Hepatocyte (in vitro differentiated cells): Measurements from ENCODE around the gene COMT. TPM values are rescaled to one million over a fixed set of nuclear protein-coding genes. Genes with fewer than 3 reads are reported as not detected.

Source experiments
- DNase-seq: peaks from one replicate; pipeline ENCODE4 v3.0.0-alpha.2; 2016; ENCODE audit warnings: low spot score
- H2AFZ ChIP-seq: fragments of 200-600 bp; sonication (generic); 2 replicates; pipeline ENCODE4 v1.6.0; 2016; ENCODE audit warnings: antibody characterized with exemption, mild to moderate bottlenecking
- H3K27ac ChIP-seq: fragments of 200-600 bp; sonication (generic); 2 replicates; pipeline ENCODE4 v1.5.1; 2016; ENCODE audit warnings: mild to moderate bottlenecking
- H3K27me3 ChIP-seq: fragments of 200-600 bp; sonication (generic); 2 replicates; pipeline ENCODE4 v1.6.1; 2016
- H3K36me3 ChIP-seq: fragments of 200-600 bp; sonication (generic); replicated peaks from 2 replicates; pipeline ENCODE4 v1.5.1; 2016; ENCODE audit warnings: low read depth; ENCODE audit not compliant: insufficient read depth
- H3K4me1 ChIP-seq: fragments of 200-600 bp; sonication (generic); 2 replicates; pipeline ENCODE4 v1.5.1; 2016; ENCODE audit warnings: mild to moderate bottlenecking, moderate library complexity; ENCODE audit not compliant: insufficient read depth
- H3K4me2 ChIP-seq: fragments of 200-600 bp; sonication (generic); 2 replicates; pipeline ENCODE4 v1.6.0; 2016
- H3K4me3 ChIP-seq: fragments of 200-600 bp; sonication (generic); 2 replicates; pipeline ENCODE4 v1.5.1; 2016; ENCODE audit warnings: mild to moderate bottlenecking
- H3K79me2 ChIP-seq: fragments of 200-600 bp; sonication (generic); 2 replicates; pipeline ENCODE4 v1.6.0; 2017; ENCODE audit warnings: mild to moderate bottlenecking
- H3K9me2 ChIP-seq: fragments of 200-600 bp; sonication (generic); replicated peaks from 2 replicates; pipeline ENCODE4 v1.6.0; 2017; ENCODE audit warnings: mild to moderate bottlenecking; ENCODE audit not compliant: insufficient read depth
- H3K9me3 ChIP-seq: fragments of 200-600 bp; sonication (generic); 2 replicates; pipeline ENCODE4 v1.5.1; 2016; ENCODE audit warnings: low read depth, mild to moderate bottlenecking
- H4K20me1 ChIP-seq: fragments of 200-600 bp; sonication (generic); 2 replicates; pipeline ENCODE4 v1.6.0; 2016; ENCODE audit warnings: mild to moderate bottlenecking; ENCODE audit not compliant: insufficient read depth, poor library complexity, severe bottlenecking
- EZH2 ChIP-seq: fragments of 200-600 bp; sonication (generic); IDR thresholded peaks from 2 replicates; pipeline ENCODE4 v1.6.1; 2016; ENCODE audit warnings: antibody characterized with exemption, mild to moderate bottlenecking, borderline replicate concordance
- EZH2phosphoT487 ChIP-seq: fragments of 200-600 bp; sonication (generic); IDR thresholded peaks from one replicate; pipeline ENCODE4 v1.6.1; 2018; ENCODE audit warnings: antibody characterized with exemption, mild to moderate bottlenecking, low read depth, moderate library complexity; ENCODE audit not compliant: unreplicated experiment, severe bottlenecking
- WGBS: methylation state at CpG from one replicate; pipeline ENCODE4 v1.1.6; 2016; ENCODE audit warnings: low lambda C conversion rate; ENCODE audit errors: missing lambda C conversion rate; 5-methylcytosine and 5-hydroxymethylcytosine counted together
- polyA plus RNA-seq: library from polyadenylated mRNA; unstranded; fragments of >200 nt; fragmentation: Nextera tagmentation; extraction: Ambion mirVana; gene quantifications from 2 replicates; pipeline ENCODE4 v1.2.1, GENCODE V29; 2016
- total RNA-seq: library from RNA; depleted of rRNA; stranded (reverse); fragments of >200 nt; gene quantifications from 2 replicates; pipeline ENCODE4 v1.2.3, GENCODE V29; 2014
- TF ChIP-seq, protein P1 (sequence below): fragments of 200-600 bp; sonication (generic); IDR thresholded peaks from 2 replicates; pipeline ENCODE4 v1.5.1; 2016; ENCODE audit warnings: antibody characterized with exemption, mild to moderate bottlenecking; ENCODE audit not compliant: poor library complexity

COMT gene
- total and polyA plus RNA-seq, 2 experiments from 2014 or later = 74.5 to 153 TPM

DNA sequence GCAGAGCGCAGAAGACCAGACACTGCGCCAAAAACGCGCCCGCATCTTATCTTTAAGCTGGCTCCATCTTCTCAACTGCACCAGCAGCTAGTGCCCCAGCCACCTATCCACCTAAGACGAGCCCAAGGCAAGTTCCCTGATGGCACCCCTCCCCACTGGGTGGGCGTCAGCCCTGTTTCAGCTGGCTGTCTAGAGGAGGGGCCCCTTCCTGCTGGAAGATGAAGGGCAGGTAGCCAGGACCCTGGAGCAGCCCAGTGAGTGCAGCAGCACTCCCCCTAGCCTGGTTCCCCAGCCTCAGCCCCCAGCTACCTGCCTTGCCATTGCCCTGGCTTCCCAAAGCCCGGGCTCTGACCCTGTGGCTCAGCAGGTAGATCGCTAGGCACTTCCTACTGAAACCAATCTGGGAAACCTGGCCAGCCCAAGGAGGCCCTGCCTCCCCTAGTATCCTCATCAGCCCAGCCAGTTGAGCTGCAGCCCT is 46.8 kb downstream of the COMT start:
- DNase-seq = no peak
- Histone ChIP-seq H3K4me1 (peaks cover 12% of the 10 kb centered on the region), H3K4me2 (no peak overlapping the region), H3K36me3 (no peaks in the 10 kb centered on the region), H3K4me3 (no peak overlapping the region), H4K20me1 (peaks cover 9% of the 10 kb centered on the region), H2AFZ (no peak overlapping the region), H3K27ac (no peak overlapping the region), H3K9me3 (no peaks in the 10 kb centered on the region), H3K27me3 (no peaks in the 10 kb centered on the region), H3K9me2 (no peaks in the 10 kb centered on the region), H3K79me2 (peaks cover 13% of the 10 kb centered on the region)
- TF ChIP-seq EZH2 (no peak), EZH2phosphoT487 (no peak)
- TF ChIP-seq, protein P1, sequence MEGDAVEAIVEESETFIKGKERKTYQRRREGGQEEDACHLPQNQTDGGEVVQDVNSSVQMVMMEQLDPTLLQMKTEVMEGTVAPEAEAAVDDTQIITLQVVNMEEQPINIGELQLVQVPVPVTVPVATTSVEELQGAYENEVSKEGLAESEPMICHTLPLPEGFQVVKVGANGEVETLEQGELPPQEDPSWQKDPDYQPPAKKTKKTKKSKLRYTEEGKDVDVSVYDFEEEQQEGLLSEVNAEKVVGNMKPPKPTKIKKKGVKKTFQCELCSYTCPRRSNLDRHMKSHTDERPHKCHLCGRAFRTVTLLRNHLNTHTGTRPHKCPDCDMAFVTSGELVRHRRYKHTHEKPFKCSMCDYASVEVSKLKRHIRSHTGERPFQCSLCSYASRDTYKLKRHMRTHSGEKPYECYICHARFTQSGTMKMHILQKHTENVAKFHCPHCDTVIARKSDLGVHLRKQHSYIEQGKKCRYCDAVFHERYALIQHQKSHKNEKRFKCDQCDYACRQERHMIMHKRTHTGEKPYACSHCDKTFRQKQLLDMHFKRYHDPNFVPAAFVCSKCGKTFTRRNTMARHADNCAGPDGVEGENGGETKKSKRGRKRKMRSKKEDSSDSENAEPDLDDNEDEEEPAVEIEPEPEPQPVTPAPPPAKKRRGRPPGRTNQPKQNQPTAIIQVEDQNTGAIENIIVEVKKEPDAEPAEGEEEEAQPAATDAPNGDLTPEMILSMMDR = no peak
- WGBS = 91% methylated on average over 9 of the region's 9 CpGs

DNA sequence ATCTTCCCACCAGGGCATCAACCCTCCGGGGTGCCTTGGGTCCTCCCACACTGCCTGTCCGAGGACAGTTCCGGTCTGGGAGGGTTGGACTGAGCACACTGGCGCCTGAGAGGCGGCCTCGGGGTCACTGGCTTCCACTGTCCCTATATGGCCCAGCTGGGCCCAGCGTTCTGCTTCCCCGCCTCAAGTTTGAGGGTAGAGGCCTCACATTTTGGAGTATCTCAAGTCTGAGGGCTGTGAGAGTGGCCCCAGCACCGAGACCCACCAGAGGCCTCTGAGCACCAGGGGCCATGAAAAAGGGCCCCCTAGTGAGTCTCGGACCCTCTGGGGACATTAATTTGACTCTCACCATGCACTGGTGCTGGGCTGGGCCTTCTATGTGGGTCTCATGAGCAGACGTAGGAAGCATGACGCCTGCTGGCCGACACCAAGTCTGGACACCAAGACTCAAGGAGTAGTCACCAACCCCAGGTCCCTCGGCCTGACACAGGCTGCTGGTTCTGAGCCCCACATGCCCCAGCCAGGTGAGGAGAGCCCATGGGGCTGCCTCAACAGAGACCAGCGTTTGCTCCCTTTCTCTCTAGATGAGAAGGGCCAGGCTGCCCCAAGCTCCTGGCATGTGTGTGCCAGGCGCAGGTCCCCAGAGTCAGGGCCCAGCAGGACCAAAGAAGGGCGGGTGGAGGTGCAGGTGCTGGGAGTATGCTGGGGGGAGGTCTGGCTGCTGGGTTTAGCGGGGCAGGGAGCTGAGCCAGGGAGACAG is 47.6 kb downstream of the COMT start:
- DNase-seq = no peak
- Histone ChIP-seq H3K4me1 (peaks cover 7% of the 10 kb centered on the region), H3K9me2 (no peaks in the 10 kb centered on the region), H3K4me3 (no peak overlapping the region), H3K9me3 (no peaks in the 10 kb centered on the region), H3K4me2 (no peak overlapping the region), H3K27ac (no peak overlapping the region), H3K79me2 (peaks cover 13% of the 10 kb centered on the region), H2AFZ (no peak overlapping the region), H4K20me1 (peaks cover 9% of the 10 kb centered on the region), H3K36me3 (no peaks in the 10 kb centered on the region), H3K27me3 (no peaks in the 10 kb centered on the region)
- 90% methylated on average over 16 of the region's 18 CpGs for WGBS
- no peak for TF ChIP-seq EZH2
- TF ChIP-seq, protein P1 = no peak
- TF ChIP-seq EZH2phosphoT487 = no peak

DNA sequence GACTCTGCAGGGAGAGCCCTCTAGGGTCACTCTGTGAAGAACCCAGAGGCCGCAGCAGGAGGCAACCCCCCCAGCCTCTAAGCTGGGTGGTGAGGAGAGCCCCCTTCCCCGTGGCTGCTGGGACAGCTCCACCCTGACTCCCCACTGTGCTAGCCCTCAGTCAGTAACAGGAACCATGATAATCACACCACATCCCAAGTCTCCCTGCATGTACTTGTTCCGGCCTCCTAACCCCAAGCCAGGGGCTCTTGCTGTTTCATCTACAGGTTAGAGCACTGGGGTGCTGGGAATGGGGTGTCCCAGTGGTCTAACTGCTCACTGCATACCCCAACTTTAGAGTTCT is 48.1 kb downstream of the COMT start:
- 72% methylated on average over 3 of the region's 3 CpGs for WGBS
- TF ChIP-seq, protein P1 = no peak
- TF ChIP-seq EZH2phosphoT487 = no peak
- TF ChIP-seq EZH2 = no peak
- peaks cover 9% of the 10 kb centered on the region for H4K20me1 ChIP-seq
- no peak overlapping the region for H3K4me2 ChIP-seq
- H3K9me3 ChIP-seq = no peaks in the 10 kb centered on the region
- H3K4me3 ChIP-seq = no peak overlapping the region
- no peak overlapping the region for H2AFZ ChIP-seq
- DNase-seq = no peak
- H3K36me3 ChIP-seq = no peaks in the 10 kb centered on the region
- no peaks in the 10 kb centered on the region for H3K9me2 ChIP-seq
- peaks cover 11% of the 10 kb centered on the region for H3K79me2 ChIP-seq
- no peaks in the 10 kb centered on the region for H3K27me3 ChIP-seq
- H3K4me1 ChIP-seq = peaks cover 1% of the 10 kb centered on the region
- H3K27ac ChIP-seq = no peak overlapping the region
